ENCODE data around the gene MPPE1.
"Not testable (repeated sequence)": the region's sequence is repeated elsewhere in the genome, so short reads cannot be mapped to it uniquely, and the experiment has no call there.

MPPE1 gene

DNA sequence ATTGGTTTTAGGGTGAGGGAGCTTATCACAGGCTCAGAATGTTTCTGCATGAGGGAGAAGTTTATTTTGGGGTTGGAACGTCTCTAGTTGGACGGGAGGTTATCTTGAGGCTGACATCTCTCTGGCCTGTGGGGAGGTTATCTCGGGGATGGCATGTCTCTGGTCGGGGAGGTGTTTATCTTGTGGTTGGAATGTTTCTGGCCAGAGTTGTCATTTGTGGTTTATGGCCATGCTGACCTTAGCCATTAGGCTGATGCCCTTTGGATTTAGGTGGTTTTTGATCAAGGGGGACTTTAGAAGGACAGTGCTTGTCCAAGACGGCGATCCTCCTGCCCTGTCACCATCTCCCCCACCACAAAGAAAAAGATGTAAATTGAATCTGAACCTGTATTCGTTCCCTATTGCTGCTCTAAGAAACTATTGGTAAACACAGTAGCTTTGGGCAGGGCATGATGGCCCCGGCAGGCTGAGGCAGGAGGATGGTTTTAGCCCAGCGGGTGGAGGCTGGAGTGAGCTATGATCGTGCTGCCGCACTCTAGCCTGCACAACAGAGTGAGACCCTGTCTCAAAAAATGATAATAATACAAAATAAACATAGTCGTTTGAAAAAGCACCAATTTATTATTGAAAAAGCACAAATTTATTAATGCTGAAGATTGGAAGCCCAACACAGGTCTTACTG, 17.8 kb upstream of the MPPE1 start:
- no peak for DNase-seq (ENCODE audit: low spot score)

DNA sequence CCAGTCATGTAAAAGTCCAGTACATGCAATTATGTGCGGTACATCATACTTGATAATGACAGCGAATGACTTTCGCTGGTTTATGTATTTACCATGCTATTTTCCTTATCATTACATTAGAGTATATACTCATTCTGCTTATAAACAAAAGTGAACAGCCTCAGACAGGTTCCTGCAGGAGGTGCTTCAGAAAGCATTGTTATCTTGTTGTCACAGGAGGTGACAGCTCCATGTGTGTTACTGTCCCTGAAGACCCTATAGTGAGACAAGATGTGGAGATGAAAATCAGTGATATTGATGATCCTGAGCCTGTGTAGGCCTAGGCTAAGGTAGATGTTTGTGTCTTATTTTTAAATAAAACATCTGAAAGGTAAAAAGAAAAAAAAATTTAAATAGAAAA, 15.3 kb upstream of the MPPE1 start:
- no peak for DNase-seq (ENCODE audit: low spot score)

DNA sequence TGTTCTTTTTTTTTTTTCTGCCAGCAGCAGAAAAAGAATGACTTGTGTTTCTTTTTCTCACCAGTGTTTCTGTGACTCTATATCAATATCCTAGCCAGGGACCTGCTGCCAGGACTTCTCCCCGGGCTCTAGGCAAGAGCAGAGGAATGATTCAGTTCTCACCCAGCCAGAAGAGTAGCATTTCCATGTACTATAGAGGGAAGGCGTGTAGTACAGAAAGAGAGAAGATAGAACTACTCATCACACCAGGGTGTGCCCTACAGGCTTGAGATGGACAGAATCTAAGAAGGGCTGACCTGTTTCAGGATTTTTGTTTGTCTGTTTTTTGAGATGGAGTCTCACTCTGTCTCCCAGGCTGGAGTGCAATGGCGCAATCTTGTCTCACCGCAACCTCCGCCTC, 11.4 kb upstream of the MPPE1 start:
- DNase-seq (ENCODE audit: low spot score), result not testable (repeated sequence)

DNA sequence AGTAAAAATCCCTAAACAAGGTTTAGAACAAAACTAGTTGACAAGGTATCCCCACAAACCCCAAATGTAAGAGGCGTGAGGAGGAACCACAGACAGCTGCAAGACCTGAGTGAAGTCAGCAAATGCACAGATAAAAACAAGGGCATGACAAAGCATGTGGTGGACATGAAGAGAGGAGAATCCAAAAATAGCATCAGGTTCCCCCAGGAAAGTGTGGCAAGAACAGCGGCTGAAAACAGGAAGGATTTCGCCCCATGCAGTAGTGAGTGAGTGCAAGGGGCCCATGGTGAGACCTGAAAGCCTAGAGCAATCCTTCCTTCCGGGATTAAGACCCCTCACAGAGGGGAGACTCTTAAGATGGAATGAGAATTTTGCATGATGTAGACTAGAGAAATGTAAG, 8.8 kb upstream of the MPPE1 start:
- DNase-seq (ENCODE audit: low spot score), result not testable (repeated sequence)

DNA sequence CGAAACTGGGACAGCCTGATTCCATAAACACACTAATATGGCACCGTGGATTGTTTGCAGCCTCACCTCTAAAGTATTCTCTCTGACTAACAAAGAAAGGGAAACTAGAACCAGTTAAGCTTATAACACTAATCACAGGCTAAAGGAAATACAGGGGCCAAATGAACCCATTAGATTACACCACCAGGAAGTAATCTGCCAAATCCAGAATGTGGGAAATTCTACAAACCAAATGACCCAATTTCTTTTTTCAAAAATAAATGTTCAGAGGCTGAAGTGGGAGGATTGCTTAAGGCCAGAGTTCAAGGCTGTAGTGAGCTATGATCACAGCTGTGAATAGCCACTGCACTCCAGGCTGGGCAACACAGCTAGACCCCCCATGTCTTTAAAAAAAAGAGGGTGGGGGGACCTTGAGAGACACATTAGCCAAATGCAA, 1.5 kb upstream of the MPPE1 start:
- peak; percentile 15 for DNase-seq (ENCODE audit: low spot score)

DNA sequence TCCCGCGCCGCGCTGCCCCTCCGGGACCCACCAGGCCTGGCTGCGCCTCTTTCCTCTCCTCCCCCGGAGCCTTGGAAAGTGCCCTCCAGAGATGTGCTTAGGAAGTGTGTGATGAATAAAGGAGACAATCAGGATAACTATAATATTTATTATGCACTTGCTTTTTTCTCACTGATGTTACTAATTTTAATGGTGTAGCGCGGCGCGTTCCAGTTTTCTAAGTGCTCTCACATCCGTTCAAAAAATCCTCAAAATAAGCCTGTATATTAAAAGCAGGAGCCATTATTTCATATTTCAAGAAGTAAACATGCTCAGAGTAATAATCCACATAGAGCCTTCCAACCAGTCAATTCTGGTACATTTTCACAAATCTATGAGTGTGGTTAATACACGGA, 941 bp upstream of the MPPE1 start:
- peak; percentile 34 for DNase-seq (ENCODE audit: low spot score)

DNA sequence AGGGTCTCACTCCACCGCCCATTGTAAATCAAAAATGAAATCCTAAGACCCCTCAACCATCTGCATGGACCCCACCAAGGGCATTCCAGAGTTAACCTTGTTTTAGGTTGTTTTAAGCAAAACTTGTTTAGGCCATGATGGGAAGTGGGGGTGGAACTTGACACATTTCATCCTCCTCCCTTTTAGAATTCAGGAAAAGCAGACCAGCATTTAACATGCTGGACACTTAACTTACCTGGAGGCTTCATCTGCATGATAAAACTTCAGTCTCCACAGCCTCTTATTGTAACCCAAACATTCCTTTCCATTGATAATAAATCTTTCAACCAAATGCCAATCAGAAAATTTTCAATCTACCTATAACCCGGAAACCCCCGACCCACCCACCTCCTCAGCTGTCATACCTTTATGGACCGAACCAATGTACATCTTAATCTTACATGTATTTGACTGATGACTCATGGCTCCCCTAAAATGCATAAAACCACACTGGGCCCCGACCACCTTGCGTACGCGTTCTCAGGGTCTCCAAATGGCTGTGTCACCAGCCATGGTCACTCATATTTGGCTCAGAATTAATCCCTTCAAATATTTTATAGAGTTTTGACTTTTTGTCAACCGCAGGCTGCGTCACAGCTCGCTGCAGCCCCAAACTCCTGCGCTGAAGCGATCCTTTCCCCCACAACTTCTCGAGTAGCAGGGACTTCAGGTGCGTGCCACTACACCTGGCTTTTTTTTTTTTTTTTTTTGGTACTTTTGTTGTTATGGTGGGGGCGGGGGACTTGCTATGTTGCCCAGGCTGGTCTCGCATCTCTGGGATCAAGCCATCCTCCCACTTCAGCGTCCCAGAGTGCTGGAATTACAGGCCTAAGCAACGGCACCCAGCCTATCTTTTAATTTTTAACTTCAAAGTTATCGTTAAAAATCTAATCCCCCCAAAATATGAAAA, 917 bp downstream of the MPPE1 start:
- peak; percentile 6 for DNase-seq (ENCODE audit: low spot score)

DNA sequence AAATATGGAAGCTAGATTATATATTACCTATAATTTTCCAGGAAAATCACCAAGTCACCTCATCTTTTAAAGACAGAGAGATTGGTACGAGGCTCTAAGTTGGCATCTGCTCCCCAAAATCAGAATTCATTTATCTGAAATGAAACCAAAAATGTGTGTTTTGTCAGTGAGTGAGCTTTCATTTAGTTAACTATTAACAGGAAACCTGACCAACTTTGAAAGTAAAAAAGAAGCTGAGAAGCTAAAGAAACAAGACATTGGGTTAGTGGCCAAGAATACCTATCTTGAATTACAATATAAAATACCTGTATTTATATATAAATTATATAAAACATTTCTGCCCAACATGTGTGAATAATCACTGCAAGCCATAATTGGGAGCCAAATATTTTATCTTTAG, 1.9 kb downstream of the MPPE1 start:
- no peak for DNase-seq (ENCODE audit: low spot score)

DNA sequence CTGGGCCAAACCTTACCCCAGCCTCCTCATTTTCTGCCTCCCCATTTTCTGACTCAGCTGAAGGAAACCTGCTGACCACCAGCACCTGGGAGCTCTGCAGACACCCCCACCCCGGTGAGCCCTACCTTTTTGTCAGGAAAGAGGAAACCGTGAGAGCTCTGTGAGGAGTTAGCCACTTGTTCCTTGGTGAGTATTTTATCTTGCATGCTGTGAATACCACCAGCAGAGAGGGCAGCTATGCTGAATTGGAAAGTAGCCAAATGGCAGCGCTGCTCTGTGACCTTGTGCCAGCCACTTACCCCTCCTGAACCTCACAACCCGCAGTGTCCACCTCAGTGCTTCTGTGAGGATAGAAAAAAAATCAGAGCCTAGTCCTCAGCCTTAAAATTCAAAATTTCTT, 2.5 kb downstream of the MPPE1 start:
- no peak for DNase-seq (ENCODE audit: low spot score)

DNA sequence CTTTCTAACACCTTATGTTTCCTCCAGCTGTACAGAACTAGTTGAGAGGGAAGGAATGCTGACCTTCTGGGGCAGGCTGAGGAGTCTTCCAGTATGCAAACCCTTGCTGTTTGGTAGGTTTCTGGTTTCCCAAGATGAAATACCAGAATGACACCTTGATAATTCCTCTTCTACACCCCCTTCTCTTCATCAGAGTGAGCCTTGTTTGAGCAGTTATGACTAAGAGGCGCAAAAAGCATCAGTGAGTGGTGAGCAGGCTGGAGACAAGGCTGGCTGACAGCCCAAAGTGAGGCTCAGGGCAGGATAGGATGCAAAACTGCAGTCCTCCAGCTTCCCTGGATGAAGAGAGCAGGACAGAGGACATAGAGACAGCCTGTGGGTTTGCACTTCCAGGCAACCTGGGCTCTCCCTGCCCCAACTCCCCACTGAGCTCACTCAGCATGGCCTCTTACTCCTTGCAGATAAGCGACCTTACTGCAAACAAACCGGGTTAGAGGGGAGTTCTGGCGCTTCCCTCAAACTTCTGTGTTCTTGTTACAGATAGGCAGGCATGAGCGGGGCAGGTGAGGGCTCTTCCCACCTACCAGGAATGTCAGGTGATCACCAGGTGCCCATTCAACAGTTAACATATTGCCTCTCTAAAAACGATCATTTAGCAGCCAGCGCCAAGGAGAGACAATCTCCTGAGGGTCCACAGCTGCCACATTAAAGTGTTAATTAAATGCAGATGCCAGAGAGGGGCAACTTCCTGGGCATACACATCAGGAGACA, 5.4 kb downstream of the MPPE1 start:
- no peak for DNase-seq (ENCODE audit: low spot score)

DNA sequence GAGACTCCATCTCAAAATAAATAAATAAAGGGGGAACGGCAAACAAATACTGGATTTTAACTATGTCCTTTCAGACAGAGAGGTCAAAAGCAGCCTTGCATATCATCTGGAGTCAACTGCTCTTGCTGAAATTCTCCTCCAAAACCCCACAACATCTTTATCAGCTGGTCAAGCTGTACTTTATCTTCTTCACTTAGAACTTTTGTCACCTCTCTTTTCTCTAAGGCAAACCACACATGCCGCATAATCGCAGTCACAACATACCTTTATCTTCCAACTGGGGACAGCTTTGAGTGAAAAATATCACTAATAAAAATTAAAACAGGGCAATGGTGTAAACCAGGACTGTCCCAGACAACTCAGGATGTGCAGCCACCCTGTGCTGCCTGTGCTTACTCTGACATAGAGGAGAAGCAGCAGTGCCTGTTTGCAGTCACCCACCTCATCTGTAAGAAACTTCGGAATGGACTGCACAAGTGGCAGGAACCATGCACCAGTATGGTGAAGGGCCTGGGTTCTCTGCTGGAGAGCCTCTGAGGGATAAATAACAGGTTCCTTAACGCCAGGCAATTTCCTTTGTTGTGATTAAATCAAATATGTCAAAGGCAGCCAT, 6.2 kb downstream of the MPPE1 start:
- DNase-seq (ENCODE audit: low spot score), result no peak

DNA sequence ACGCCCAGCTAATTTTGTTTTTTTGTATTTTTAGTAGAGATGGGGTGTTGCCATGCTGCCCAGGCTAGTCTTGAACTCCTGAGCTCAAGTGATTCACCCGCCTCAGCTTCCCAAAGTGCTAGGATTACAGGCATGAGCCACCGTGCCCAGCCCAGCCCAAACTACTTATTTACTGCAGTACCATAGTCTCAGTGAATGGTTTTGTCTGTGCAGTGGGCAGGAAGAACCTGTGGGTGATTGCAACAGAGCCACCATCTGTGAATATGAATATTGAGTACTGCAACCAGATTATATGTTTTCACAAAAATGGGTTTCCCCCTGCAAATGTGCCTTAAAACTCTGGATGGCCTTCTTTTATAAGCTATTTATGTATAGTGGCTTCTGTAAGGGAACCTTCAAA, 9.1 kb downstream of the MPPE1 start:
- DNase-seq (ENCODE audit: low spot score), result no peak

DNA sequence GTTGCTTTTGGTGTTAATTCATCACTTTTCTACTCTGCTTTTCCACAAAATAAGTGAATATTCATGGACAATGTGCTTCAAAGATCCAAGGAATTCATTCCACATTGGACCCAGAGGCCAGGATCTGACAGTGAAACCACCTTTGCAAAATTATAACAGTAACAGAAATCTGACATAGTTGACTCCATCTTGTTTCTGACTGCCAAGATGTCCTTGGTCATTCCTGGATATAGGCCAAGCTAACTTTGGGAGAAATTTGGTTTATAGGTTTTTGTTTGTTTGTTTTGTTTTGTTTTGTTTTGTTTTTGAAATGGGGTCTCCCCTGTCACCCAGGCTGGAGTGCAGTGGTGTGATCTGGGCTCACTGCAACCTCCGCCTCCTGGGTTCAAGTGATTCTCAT, 10.3 kb downstream of the MPPE1 start:
- no peak for DNase-seq (ENCODE audit: low spot score)

DNA sequence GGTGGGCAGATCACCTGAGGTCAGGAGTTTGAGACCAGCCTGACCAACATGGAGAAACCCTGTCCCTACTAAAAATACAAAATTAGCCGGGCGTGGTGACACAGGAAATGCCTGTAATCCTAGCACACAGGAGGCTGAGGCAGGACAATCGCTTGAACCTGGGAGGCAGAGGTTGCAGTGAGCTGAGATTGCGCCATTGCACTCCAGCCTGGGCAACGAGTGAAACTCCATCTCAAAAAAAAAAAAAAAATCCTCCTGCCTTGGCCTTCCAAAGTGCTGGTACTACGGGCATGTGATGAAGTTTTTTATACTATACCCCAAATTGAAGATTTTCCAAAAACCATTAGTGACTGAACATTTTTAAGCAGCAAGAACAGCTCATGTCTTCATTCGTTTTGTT, 15.7 kb downstream of the MPPE1 start:
- not testable (repeated sequence) for DNase-seq (ENCODE audit: low spot score)

DNA sequence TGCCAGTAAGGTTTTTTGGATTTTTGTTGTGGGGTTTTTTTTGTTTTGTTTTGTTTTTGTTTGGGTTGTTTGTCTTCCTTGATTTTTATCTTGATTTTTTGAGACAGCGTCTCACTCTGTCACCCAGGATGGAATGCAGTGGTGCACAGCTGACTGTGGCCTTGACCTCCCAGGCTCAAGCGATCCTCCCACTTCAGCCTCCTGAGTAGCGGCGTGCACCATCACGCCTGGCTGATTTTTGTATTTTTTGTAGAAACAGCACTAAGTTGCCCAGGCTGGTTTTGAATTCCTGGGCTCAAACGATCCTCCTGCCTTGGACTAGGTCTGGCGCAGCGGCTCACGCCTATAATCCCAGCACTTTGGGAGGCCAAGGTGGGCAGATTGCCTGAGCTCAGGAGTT, 16.4 kb downstream of the MPPE1 start:
- no peak for DNase-seq (ENCODE audit: low spot score)

DNA sequence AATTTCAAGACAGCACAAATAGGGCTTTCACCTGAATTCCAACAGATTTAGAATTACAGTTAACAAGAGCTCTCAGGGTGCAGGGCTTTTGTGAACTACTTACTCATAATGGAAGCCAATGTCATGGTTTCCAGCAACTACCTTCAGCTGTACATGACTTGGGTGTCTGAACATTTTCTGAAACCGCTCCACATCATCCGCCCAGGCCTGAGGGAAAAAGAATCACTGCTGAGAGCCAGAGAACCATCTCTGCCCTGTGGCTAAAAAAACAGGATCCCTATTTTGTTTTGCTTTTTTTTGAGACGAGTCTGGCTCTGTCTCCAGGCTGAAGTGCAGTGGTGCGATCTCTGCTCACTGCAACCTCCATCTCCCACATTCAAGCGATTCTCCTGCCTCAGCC, 18.8 kb downstream of the MPPE1 start:
- no peak for DNase-seq (ENCODE audit: low spot score)

DNA sequence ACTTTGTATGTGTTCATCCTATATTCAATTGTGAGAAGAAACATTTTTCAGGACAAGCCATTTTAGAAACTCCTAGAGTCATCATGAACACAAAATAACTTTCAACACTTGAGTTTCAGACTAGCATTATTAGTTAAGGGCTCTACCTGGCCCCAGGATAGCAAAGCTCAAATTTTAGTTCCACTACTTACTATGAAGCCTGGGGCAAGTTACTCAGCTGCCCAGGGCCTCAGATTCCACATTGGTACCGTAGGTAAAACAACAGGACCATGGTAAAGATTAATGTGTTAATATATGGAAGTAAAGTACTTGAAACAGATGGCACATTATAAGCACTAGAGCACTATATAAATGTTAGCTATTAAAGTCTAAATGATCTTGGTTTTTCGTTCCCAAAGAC, 19.4 kb downstream of the MPPE1 start:
- no peak for DNase-seq (ENCODE audit: low spot score)

DNA sequence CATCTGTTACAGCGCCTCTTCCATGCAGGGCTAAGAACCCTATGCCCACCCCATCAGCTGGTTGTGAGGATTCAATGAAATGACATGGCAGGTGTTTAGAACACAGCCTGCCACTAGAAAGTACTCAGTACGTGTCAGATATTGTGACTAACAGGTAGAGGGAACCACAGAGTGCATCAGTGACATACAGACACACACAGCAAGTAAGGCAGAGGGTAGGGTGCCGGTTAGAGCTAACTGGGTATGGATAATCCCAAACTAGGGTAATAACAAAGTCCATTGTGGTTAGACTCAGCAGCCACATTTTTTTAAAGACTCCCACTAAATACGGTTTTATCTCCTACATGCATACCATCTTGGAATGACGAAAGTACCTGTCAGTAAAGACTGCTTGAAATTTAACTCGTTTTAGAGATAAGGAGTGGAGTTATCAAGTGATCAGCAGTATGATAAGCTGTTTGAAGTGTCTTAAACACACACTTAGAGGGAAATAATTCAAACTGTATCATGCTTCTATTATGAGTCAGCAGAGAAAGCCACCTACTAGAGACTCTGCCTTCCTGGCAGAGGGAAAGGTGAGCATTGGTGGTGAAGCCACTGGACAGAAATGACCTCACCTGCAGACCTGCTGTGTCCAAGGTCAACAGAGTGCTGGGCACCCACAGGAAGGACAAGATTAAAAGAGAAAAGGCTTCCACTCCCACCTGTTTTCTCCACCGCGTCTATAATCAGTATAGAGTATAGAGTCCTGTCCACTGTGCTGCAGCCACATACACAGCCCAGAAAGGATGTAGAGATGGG, 20.6 kb downstream of the MPPE1 start:
- no peak for DNase-seq (ENCODE audit: low spot score)

DNA sequence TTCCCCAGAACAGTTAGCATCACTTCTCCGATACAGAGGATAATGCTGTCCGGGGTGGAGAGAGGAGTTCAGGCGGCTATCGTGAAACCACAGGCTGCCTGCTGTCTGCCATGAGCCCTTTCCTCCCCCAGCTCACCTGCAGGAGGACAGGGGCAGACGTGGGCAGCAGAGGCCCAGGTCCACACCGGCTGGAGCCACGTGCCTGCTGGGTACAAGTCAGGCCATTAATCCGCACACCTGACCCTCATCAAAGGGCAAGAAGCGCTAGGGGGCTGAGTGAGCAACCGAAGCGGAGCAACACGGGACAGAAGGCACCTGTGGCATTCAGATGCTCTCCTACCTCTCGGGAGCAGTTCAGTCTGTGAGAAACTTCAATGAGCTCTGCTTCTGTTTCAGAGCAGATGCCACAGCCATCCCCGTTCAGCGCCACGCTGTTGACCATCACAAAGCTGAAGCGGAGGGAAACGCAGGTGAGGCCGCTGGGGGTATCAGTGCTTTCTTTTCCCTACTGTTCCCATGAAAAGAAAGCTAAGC, 21.5 kb downstream of the MPPE1 start:
- no peak for DNase-seq (ENCODE audit: low spot score)

DNA sequence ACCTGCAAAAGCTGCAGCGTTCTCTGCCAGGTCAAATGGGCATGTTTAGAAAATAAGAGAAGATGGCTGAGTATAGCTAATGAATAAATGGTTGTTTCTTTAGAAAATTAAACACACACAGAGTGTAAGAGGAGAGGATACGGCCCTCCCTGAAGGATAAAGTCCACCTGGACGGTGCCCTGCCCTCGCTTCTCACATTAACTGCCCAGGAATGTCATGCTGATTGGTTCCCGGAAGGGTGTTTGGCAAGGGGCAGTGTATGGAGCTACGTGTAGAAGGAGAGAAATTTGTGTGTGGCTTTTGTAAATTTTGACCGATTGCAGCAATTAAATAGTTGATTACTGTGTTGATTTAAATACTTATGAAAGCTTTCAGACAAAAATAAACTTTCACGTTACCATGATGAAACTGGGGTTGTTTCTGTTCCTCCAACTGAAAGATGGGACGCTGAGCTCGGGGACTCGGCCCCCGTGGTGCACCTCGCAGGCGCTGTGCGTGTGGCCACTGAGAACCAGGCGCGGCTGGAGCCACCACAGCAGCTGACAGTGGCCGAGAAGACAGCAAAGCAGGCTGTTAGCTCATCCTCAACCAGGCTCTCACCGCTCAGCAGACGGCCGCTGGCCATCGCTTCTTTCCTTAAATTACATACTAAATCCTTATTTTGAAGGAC, 22.7 kb downstream of the MPPE1 start:
- DNase-seq (ENCODE audit: low spot score), result no peak
